ELF-1 (cell line): ENCODE results near the gene GCSAM.

Experiments used
- DNase-seq: peaks from one replicate; pipeline ENCODE4 v3.0.0-alpha.2; 2016; ENCODE audit warnings: low read depth, low spot score

GCSAM gene

GRCh38 chr3:112104774-112105173 lies 28.3 kb downstream of the GCSAM start:
- DNase-seq: no peak

- no peak for DNase-seq
Observed at GRCh38 chr3:112101916-112102315, 31.1 kb downstream of the GCSAM start.

GRCh38 chr3:112097378-112097777 lies 35.7 kb downstream of the GCSAM start:
- no peak for DNase-seq

GRCh38 chr3:112096176-112096575 lies 36.9 kb downstream of the GCSAM start:
- DNase-seq: no peak

- no peak for DNase-seq
Observed at GRCh38 chr3:112095731-112096130, 37.3 kb downstream of the GCSAM start.

GRCh38 chr3:112093180-112093522 lies 39.9 kb downstream of the GCSAM start:
- no peak for DNase-seq

- DNase-seq: peak; percentile 41
Observed at GRCh38 chr3:112092496-112093179, 40.4 kb downstream of the GCSAM start.

GRCh38 chr3:112090887-112091586 lies 42.0 kb downstream of the GCSAM start:
- DNase-seq: no peak

GRCh38 chr3:112089956-112090886 lies 42.8 kb downstream of the GCSAM start:
- no peak for DNase-seq

GRCh38 chr3:112088944-112089343 lies 44.1 kb downstream of the GCSAM start:
- no peak for DNase-seq

- no peak for DNase-seq
Observed at GRCh38 chr3:112087746-112088145, 45.3 kb downstream of the GCSAM start.

- no peak for DNase-seq
Observed at GRCh38 chr3:112086875-112087524, 46.0 kb downstream of the GCSAM start.

- peak; percentile 94 for DNase-seq
Observed at GRCh38 chr3:112086076-112086854, 46.8 kb downstream of the GCSAM start, which contains the start of gene C3orf52. C3orf52 (plus strand) TSS chr3:112086389; CDS start chr3:112086408, 19 bp downstream.

- no peak for DNase-seq
Observed at GRCh38 chr3:112085735-112086075, 47.3 kb downstream of the GCSAM start.

- DNase-seq: peak; percentile 44
Observed at GRCh38 chr3:112084980-112085705, 47.9 kb downstream of the GCSAM start.

- DNase-seq: no peak
Observed at GRCh38 chr3:112083239-112083638, 49.8 kb downstream of the GCSAM start.

- no peak for DNase-seq
Observed at GRCh38 chr3:112078125-112079083, 54.6 kb downstream of the GCSAM start.

GRCh38 chr3:112074616-112075497 lies 58.2 kb downstream of the GCSAM start:
- DNase-seq: peak; percentile 88
